ENCODE measurements around the gene ADCY5.

The ADCY5 gene

GRCh38 chr3:123414973-123415775 is 33.7 kb downstream of the ADCY5 start:
- TF ChIP-seq CTCF (conservative IDR thresholded peaks at IDR 0.05), result no peak
- TF ChIP-seq ZFX (IDR thresholded peaks at IDR 0.05), result no peak
- H3K27ac ChIP-seq, result no peak overlapping the region

GRCh38 chr3:123412811-123413604 is 35.9 kb downstream of the ADCY5 start:
- no peak overlapping the region for H3K27ac ChIP-seq
- TF ChIP-seq ZFX (IDR thresholded peaks at IDR 0.05) (no peak), CTCF (conservative IDR thresholded peaks at IDR 0.05) (no peak)

GRCh38 chr3:123412076-123412475 is 36.8 kb downstream of the ADCY5 start:
- H3K27ac ChIP-seq, result no peak overlapping the region
- TF ChIP-seq ZFX (IDR thresholded peaks at IDR 0.05) (no peak), CTCF (conservative IDR thresholded peaks at IDR 0.05) (no peak)

GRCh38 chr3:123411340-123412040 is 37.4 kb downstream of the ADCY5 start:
- H3K27ac ChIP-seq, result no peak overlapping the region

GRCh38 chr3:123410149-123410515 is 38.8 kb downstream of the ADCY5 start:
- no peak overlapping the region for H3K27ac ChIP-seq
- TF ChIP-seq ZFX (IDR thresholded peaks at IDR 0.05) (no peak), CTCF (conservative IDR thresholded peaks at IDR 0.05) (no peak)

More at GRCh38 chr3:123411340-123412040, 37.4 kb downstream of the ADCY5 start:
- TF ChIP-seq CTCF (conservative IDR thresholded peaks at IDR 0.05), result no peak

- H3K27ac ChIP-seq, result no peak overlapping the region
- TF ChIP-seq ZFX (IDR thresholded peaks at IDR 0.05) (no peak), CTCF (conservative IDR thresholded peaks at IDR 0.05) (no peak)
Measured at GRCh38 chr3:123409443-123410148, 39.3 kb downstream of the ADCY5 start.
